ENCODE data around the gene STRAP.
A peak's percentile ranks its signal among the peaks of the same experiment; 100 is the strongest.
"Not testable (repeated sequence)": the region's sequence is repeated elsewhere in the genome, so short reads cannot be mapped to it uniquely, and the experiment has no call there.

The STRAP gene

GRCh38 chr12:15874556-15875145, 7.5 kb upstream of the STRAP start:
- not testable (repeated sequence) for DNase-seq

GRCh38 chr12:15875863-15876262, 6.3 kb upstream of the STRAP start:
- no peak for DNase-seq

GRCh38 chr12:15879413-15879812, 2.8 kb upstream of the STRAP start:
- DNase-seq: no peak

- no peak for DNase-seq
These were observed 1.5 kb upstream of the STRAP start for GRCh38 chr12:15880721-15881120.

GRCh38 chr12:15883536-15883935, 1.3 kb downstream of the STRAP start:
- DNase-seq: peak; percentile 16

GRCh38 chr12:15886372-15887042, 4.3 kb downstream of the STRAP start:
- no peak for DNase-seq

GRCh38 chr12:15887043-15887817, 5.0 kb downstream of the STRAP start:
- no peak for DNase-seq

- DNase-seq: no peak
These were observed 10.6 kb downstream of the STRAP start for GRCh38 chr12:15892645-15893259.

- no peak for DNase-seq
These were observed 11.1 kb downstream of the STRAP start for GRCh38 chr12:15893260-15893659.

- no peak for DNase-seq
These were observed 14.7 kb downstream of the STRAP start for GRCh38 chr12:15896867-15897266.

- peak; percentile 43 for DNase-seq
These were observed 15.2 kb downstream of the STRAP start for GRCh38 chr12:15897433-15897832.

- peak; percentile 33 for DNase-seq
These were observed 17.2 kb downstream of the STRAP start for GRCh38 chr12:15899282-15899870.

GRCh38 chr12:15904378-15904920, 22.3 kb downstream of the STRAP start:
- no peak for DNase-seq

- no peak for DNase-seq
These were observed 28.3 kb downstream of the STRAP start for GRCh38 chr12:15910468-15910863.

- DNase-seq: peak; percentile 82
These were observed 28.9 kb downstream of the STRAP start, which contains the start of gene DERA for GRCh38 chr12:15910864-15911721. DERA (plus strand) TSS chr12:15911332; CDS start chr12:15911384, 52 bp downstream.

- DNase-seq: not testable (repeated sequence)
These were observed 29.7 kb downstream of the STRAP start for GRCh38 chr12:15911931-15912330.

- DNase-seq: not testable (repeated sequence)
These were observed 31.9 kb downstream of the STRAP start for GRCh38 chr12:15914131-15914530.

- no peak for DNase-seq
These were observed 35.9 kb downstream of the STRAP start for GRCh38 chr12:15918066-15918465.

- no peak for DNase-seq
These were observed 37.2 kb downstream of the STRAP start for GRCh38 chr12:15919418-15919817.

GRCh38 chr12:15924956-15925355, 42.8 kb downstream of the STRAP start:
- no peak for DNase-seq

GRCh38 chr12:15928346-15928745, 46.2 kb downstream of the STRAP start:
- DNase-seq: peak; percentile 96

All from EL (cell line).